ENCODE measurements around the gene TRIM15.

DNA sequence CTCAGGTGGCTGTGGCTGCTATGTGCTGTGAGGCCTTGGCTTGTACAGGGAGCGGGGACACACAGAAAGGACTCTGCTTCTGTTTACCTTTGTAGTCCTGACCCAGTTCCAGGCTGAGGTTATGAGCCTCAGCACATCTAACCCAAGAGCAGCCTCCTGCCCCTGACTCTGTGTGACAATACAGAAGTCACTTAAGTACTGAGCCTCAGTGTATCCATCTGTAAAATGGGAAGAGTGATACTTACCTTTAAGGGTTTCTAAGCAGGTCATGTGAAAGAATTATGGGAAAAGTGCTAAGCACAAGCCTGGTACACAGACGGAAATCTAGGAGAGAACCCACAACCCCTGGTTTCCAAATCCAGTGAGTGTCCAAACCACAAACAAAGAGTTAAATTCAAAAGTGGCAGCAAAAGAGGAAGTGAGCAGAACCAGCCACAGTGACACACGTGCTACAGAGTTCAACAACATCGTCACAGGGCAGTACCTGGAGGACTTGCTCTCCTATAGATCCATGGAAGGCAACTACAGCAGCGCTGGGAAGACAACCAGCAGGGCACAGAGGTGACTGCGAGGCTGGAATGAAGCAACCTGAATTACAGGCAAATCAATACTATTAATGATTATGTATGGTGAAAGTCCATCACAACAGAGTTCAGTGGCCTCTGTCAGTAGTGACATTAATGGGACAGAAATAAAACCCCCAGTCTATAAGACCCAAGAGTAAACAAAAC is 37.4 kb downstream of the TRIM15 start:
- TF ChIP-seq, protein P1, sequence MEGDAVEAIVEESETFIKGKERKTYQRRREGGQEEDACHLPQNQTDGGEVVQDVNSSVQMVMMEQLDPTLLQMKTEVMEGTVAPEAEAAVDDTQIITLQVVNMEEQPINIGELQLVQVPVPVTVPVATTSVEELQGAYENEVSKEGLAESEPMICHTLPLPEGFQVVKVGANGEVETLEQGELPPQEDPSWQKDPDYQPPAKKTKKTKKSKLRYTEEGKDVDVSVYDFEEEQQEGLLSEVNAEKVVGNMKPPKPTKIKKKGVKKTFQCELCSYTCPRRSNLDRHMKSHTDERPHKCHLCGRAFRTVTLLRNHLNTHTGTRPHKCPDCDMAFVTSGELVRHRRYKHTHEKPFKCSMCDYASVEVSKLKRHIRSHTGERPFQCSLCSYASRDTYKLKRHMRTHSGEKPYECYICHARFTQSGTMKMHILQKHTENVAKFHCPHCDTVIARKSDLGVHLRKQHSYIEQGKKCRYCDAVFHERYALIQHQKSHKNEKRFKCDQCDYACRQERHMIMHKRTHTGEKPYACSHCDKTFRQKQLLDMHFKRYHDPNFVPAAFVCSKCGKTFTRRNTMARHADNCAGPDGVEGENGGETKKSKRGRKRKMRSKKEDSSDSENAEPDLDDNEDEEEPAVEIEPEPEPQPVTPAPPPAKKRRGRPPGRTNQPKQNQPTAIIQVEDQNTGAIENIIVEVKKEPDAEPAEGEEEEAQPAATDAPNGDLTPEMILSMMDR (IDR thresholded peaks at IDR 0.05) = no peak
- TF ChIP-seq, protein P2, sequence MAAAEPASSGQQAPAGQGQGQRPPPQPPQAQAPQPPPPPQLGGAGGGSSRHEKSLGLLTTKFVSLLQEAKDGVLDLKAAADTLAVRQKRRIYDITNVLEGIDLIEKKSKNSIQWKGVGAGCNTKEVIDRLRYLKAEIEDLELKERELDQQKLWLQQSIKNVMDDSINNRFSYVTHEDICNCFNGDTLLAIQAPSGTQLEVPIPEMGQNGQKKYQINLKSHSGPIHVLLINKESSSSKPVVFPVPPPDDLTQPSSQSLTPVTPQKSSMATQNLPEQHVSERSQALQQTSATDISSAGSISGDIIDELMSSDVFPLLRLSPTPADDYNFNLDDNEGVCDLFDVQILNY (CRISPR knock-in tag; IDR thresholded peaks at IDR 0.05) = no peak
- TF ChIP-seq ZNF671 (CRISPR knock-in tag; IDR thresholded peaks at IDR 0.05) (no peak), GABPB1 (CRISPR knock-in tag; IDR thresholded peaks at IDR 0.05) (no peak), SMAD3 (CRISPR knock-in tag; IDR thresholded peaks at IDR 0.05; ENCODE audit: borderline replicate concordance) (no peak)
- TF ChIP-seq, protein P3, sequence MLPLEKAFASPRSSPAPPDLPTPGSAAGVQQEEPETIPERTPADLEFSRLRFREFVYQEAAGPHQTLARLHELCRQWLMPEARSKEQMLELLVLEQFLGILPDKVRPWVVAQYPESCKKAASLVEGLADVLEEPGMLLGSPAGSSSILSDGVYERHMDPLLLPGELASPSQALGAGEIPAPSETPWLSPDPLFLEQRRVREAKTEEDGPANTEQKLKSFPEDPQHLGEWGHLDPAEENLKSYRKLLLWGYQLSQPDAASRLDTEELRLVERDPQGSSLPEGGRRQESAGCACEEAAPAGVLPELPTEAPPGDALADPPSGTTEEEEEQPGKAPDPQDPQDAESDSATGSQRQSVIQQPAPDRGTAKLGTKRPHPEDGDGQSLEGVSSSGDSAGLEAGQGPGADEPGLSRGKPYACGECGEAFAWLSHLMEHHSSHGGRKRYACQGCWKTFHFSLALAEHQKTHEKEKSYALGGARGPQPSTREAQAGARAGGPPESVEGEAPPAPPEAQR (CRISPR knock-in tag; IDR thresholded peaks at IDR 0.05) = no peak
- TF ChIP-seq, protein P4, sequence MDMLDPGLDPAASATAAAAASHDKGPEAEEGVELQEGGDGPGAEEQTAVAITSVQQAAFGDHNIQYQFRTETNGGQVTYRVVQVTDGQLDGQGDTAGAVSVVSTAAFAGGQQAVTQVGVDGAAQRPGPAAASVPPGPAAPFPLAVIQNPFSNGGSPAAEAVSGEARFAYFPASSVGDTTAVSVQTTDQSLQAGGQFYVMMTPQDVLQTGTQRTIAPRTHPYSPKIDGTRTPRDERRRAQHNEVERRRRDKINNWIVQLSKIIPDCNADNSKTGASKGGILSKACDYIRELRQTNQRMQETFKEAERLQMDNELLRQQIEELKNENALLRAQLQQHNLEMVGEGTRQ (CRISPR knock-in tag; IDR thresholded peaks at IDR 0.05) = no peak
- TF ChIP-seq, protein P5, sequence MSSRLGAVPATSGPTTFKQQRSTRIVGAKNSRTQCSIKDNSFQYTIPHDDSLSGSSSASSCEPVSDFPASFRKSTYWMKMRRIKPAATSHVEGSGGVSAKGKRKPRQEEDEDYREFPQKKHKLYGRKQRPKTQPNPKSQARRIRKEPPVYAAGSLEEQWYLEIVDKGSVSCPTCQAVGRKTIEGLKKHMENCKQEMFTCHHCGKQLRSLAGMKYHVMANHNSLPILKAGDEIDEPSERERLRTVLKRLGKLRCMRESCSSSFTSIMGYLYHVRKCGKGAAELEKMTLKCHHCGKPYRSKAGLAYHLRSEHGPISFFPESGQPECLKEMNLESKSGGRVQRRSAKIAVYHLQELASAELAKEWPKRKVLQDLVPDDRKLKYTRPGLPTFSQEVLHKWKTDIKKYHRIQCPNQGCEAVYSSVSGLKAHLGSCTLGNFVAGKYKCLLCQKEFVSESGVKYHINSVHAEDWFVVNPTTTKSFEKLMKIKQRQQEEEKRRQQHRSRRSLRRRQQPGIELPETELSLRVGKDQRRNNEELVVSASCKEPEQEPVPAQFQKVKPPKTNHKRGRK (CRISPR knock-in tag; IDR thresholded peaks at IDR 0.05; ENCODE audit: borderline replicate concordance) = no peak
